Tibial nerve (tissue), 3 donors: ENCODE data around the gene TASOR2.

Experiments used
- CTCF ChIP-seq, 5 experiments: fragments of 200-600 bp in 3 of 5; fragments of 450-650 bp in 2 of 5; sonication (generic) in 3 of 5; IDR thresholded peaks; one replicate each; pipeline ENCODE4 v1.5.1; 2016 to 2019; ENCODE audit warnings: antibody characterized with exemption in 5 of 5, mild to moderate bottlenecking in 3 of 5, moderate library complexity in 2 of 5
- POLR2A ChIP-seq, 2 donors: fragments of 450-650 bp; IDR thresholded peaks; one replicate each; pipeline ENCODE4 v1.6.1; 2017; ENCODE audit warnings: antibody characterized with exemption in 2 of 2, mild to moderate bottlenecking in 2 of 2, moderate library complexity in 2 of 2

- TF ChIP-seq CTCF (IDR thresholded peaks at IDR 0.05) (no peak), POLR2A (IDR thresholded peaks at IDR 0.05) (no peak)
Observed at GRCh38 chr10:5639066-5639465, 45.6 kb upstream of the TASOR2 start.
